GM12892 (cell line): Measurements from ENCODE around the gene STEAP4.

Experiments used
- POLR2A ChIP-seq: IDR thresholded peaks from 2 replicates; pipeline ENCODE4 v1.6.1; 2011; ENCODE audit warnings: low read depth, low read length, control low read depth
- POLR2AphosphoS5 ChIP-seq: IDR thresholded peaks from 2 replicates; pipeline ENCODE4 v1.6.1; 2011; ENCODE audit warnings: low read depth, low read length, control low read depth

DNA sequence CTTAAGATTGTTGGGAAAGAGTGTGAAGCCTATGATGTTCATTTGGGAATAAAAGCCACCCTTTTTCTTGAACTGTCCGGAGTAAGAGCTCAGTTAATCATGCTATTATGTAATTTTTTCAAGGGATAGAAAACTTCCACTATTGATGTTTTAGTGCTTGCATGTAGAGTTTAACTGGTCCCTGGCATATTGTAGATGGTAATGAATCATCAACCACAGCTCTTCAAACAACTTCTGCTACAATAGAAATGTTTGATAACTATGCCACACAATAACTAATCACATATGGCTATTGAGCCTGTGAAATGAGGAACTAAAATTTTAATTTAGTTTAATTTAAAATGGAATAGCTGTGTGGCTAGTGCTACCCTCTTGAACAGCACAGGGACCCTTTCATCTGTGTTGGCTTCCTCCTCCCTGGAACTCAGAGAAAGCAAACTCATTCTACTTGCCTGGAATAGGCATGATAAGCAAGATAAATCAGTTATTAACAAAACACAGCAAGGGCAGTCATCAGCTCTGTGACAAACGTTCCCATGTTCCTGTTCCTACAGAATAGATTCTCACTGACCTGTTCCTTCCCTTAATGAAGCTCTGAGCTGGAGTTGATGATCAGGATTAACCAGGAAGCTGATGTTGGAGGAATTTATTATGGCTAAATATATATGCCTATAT lies 82.0 kb downstream of the STEAP4 start:
- TF ChIP-seq POLR2A: no peak
- no peak for TF ChIP-seq POLR2AphosphoS5
